ENCODE data around the gene VSTM1.
"Not testable (repeated sequence)": the region's sequence is repeated elsewhere in the genome, so short reads cannot be mapped to it uniquely, and the experiment has no call there.

VSTM1 gene

DNA sequence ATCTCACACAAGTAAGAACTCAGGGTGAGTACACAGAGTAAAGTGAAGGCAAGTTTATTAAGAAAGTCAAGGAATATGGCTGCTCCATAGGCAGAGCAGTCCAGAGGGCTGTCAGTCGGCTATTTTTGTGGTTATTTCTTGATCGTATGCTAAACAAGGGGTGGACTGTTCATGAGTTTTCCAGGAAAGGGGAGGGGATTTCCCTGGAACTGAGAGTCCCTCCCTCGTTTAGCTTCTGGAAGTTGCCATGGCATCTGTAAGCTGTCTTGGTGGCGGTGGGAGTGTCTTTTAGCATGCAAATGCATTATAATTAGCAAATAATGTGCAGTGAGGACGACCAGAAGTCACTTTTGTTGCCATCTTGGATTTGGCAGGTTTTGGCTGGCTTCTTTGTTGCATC lies 5.8 kb upstream of the VSTM1 start:
- no peak for DNase-seq

DNA sequence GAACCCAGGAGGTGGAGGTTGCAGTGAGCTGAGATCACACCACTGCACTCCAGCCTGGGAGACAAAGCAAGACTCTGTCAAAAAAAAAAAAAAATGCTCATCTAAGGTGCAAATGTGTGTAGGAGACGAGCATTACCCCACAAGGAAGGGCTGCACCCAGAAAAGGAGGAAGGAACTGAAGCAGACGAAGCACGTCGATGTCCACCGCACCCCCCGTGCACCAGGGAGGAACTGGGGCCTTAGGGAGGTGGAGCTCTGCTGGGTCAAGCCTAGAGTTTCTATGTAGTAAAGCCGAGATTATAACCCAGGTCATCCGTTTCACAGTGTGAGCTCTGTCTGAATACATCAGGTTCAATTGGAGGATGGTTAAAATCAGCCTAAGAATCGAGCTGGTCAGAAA lies 1.1 kb downstream of the VSTM1 start:
- DNase-seq: no peak

DNA sequence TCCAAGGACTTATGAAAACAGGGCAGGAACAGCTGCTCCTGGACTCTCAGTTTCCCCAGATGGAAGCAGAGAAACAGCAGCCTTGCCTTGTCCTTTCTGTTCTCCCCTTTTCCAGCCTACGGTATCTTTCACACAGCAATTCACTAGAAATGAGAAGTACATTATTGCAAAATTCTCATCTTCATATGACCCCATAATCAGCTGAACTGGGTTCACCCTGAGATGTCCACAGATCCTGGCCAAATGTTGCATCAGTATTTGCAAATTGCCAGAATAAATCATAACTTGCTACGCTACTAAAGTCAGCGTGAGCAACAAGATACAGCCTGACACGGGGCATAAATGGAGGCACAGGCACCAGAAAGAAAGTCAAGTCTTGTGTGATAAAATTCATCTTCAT lies 16.1 kb downstream of the VSTM1 start:
- no peak for DNase-seq

DNA sequence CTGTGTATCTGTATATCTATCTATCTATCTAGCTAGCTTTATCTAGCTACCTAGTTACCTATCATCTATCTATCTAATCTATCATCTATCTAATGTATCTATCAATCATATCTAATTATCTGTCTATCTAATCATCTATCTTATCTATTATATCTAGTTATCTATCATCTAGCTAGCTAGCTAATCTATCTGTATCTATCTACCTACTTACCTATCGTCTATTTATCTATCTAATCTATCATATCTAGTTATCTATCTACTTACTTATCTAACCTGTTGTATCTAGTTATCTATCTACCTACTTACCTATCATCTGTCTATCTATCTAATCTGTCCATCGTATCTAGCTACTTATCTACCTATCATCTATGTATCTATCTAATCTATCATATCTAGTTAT lies 17.9 kb downstream of the VSTM1 start:
- DNase-seq: no peak

DNA sequence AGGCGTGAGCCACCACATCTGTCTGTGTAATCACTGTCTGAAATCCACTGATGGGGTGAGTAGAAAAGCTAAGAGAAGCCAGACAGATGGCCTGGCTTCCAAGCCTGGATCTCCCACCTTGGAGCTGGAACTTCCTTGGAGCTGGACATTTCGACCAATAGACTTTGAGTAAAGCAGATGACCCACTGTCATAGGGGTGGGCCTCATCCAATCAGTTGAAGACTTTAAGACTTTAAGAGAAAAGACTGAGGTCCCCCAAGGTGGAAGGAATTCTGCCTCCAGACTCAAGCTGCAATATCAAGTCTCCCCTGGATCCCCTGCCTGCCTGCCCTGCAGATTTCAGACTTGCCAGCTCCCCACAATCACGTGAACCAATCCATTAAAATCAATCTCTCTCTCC lies 20.7 kb downstream of the VSTM1 start:
- DNase-seq: no peak

DNA sequence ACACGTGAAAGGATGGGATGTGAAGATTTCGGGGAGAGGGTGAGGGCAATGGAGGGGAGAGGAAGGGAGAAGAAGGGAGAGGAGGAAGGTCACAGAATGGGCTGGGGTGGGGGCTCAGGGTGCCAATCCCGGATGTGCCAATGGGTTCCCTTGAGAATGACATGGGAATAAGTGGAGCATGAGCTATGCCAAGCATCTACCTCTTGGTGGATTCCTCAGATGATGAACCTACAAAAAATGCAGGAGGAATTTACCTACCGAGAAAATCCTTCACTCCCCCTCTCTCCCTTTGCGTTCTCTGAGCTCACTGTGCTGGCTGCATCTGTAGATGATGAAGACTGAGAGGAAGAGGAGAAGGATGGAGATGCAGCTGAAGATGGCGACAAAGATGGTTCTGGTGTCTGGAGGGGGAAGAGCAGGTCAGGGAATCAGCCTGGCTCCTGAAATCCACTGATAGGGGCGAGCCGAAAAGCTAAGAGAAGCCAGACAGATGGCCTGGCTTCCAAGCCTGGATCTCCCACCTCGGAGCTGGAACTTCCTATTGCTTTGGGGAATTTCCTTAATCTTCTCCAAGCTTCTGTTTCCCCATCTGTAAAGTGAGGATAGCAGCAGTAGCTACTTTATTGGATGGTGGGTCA lies 21.6 kb downstream of the VSTM1 start:
- no peak for DNase-seq

DNA sequence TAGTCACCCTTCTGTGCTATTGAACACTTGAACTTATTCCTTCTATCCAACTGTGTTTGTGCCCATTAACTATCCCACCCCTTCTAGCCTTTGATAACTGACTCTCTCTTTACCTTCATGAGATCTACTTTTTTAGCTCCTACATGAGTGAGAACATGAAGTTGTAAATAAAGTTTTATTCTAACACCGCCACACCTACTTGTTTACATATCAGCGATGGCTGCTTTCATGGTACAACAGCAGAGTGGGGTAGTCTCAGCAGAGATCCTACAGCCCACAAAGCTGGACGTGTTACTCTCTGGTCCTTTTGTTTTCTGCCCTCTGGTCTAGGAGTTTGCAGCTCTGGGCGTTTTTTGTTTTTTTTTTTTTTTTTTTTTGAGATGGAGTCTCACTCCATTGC lies 23.7 kb downstream of the VSTM1 start:
- DNase-seq: no peak

DNA sequence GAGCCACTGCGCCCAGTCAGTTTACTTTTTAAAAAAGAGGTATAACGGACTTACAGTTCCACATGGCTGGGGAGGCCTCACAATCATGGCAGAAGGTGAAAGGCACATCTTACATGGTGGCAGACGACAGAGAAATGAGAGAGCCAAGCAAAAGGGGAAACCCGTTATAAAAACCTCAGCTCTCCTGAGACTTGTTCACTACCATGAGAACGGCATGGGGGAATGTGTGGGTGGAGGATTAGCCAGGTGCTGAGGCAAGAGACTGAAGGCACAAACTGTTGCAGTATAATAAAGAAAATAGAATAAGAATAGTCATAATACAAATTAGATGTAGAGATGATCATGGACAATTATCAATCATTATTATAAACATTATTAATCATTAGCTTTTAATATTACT lies 27.2 kb downstream of the VSTM1 start:
- DNase-seq: not testable (repeated sequence)

DNA sequence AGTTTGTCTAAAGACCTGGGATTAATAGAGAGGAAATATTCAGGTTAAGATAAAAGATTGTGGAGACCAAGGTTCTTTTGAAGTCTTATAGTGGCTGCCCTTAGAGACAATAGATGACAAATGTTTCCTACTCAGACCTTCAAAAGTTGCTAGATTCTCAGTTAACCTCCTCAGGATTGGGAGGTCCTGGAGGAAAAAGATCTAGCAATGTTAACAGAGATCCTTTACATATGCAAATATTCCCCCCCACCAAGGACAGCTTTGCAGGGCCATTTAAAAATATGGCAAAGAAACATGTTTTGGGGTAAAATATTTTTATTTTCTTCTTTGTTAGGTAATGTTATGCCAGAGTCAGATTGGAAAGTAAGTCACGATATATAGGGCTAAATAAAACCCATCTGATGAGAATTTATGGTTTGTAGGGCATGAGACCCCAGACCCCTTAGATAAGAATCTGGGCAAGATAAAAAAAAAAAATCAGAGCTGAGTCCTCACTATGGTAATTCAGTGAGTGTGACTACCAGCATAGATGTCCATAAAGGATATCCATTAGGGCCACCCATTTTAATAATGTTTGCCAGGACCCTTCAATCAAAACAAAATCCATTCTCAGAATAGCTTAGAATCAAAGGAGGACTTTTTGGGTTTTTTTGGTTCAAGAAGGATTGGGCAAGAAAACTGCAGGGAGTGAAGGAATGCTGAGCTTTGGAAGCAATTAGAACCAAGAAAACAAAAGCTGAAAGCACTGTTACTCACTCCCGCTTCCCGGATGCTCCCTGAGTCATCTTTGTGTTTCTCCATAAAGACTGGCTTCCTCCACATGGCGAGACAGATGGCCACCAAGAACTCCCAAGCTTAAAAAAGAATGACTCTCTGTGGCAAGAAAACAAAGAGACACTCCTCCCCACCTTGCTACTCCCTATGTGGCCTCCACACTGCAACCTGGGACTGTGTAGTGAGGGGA lies 28.2 kb downstream of the VSTM1 start:
- DNase-seq: no peak

DNA sequence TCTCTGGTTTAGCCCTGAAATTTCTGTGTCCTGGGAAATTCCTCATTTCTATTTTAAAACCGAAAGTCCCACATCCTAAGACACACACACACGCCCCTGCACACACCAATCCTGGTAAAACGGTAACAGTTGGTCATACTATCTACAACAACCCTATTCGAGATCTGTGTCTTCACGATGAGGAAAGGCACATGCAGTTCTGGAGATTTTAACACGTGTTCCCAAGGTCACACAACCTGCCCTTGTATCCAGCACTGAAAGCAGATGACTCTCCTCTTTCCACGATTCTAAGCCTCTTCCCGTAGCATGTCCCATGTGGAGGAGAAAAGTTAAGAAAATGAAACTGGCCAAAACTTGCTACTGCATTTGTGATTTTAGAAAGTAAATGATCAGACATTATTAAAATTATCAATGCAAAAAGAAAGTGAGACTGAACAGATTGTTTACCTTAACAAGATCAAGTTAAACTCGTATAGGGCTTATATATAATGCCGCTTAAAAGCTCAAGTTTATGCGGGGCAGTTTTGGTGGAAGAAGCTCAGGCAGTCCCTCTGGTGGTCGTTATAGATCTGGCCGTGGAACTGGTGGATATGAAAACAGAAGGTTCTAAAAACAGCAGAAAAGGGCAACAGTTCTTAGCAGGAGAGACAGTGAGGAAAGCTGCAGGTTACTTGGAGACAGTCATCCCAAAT lies 32.7 kb downstream of the VSTM1 start:
- DNase-seq: no peak

DNA sequence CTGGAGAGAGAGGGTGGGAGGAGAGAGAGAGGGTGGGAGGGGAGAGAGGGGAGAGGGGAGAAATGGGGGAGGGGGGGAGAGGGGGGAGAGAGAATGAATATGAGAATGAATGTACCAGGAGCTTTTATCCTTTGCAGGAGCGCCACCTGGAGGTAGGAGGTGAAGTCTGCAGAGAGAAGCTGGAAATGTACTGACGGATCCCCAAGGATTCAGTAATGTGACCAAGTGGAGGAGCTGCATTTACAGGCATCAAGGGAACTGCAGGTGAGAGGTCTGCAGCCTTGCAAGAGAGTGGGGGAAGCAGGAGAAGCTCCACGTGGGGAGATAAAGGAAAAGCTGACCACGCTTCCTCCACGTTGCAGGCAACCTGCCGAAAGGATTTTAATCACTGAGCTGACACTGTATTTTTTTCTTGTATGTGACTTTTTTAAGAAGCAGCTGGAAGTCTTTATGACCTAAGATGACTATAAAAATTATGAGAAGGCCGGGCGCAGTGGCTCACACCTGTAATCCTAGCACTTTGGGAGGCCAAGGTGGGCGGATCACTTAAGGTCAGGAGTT lies 33.7 kb downstream of the VSTM1 start:
- DNase-seq: peak; percentile 2

DNA sequence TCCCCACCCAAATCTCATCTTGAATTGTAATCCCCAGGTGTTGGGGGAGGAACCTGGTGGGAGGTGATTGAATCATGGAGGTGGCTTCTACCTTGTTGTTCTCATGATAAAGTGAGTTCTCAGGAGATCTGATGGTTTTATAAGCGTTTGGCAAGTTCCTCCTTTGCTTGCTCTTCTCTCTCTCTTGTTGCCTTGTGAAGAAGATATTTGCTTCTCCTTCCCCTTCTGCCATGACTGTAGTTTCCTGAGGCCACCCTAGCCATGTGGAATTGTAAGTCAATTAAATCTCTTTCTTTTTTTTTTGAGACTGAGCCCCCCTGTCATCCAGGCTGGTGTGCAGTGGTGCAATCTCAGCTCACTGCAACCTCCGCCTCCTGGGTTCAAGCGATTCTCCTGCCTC lies 34.4 kb downstream of the VSTM1 start:
- DNase-seq: no peak

DNA sequence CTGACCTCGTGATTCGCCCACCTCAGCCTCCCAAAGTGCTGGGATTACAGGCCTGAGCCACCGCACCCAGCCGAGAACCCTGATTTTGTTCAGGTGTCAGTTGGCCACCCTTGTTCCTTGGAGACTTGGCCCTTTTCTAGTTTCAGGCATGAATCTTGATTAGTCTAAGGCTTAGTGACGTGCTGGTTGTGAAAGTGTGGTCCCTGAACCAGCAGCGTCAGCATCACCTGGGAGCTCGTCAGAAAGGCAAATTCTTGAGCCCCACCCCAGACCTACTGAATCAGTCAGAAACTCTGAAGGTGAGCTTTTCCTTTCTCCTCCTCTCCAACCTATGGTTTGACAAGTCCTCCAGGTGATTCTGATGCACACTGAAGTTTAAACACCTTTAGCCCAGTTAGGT lies 37.0 kb downstream of the VSTM1 start:
- no peak for DNase-seq

DNA sequence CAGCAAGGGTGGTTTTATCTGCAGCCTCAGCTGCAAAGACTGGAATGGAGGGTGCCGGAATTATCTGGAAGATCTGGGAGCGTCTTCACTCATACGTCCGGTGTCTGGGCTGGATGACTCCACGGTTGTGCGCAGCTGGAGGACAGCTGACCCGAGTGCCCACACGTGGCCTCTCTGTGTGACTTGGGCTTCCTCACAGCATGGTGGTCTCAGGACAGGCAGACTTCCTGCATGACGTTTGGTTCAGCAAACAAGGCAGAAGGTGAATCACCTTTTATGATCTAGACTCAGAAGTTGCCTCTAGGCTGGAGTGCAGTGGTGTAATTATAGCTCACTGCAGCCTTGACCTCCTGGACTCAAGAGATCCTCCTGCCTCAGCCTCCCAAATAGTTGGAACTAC lies 39.0 kb downstream of the VSTM1 start:
- DNase-seq: no peak

DNA sequence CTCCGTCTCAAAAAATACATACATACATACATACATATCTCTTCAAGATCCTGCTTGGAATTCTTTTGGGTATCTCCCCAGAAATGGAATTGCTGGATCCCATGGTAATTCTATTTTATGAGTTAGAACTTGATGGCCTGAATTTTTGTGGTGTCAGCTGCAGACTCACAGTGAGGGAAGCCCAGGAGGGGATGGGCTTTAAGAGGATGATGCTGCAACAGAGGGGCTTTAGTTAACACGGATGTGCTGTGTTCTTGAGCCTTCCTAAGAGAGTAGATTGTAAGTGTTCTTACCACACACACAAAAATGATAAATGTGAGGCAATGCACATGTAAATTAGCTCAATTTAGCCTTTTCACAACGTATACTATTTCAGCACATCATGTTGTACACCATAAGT lies 40.5 kb downstream of the VSTM1 start:
- DNase-seq: no peak

DNA sequence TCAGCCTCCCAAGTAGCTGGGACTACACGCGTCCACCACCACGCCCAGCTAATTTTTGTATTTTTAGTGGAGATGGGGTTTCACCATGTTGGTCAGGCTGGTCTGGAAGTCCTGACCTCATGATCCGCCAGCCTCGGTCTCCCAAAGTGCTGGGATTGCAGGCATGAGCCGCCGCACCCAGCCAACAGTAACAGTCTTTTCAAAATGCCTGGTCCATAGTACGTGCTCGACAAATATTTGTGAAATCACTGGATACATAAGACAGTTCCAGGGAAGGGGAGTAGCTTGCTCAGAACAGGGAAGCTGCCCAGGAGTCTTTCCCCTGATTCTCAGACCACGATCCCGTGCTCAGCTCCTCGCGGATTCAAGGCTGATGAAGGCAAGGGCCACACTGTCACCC lies 41.8 kb downstream of the VSTM1 start:
- no peak for DNase-seq

DNA sequence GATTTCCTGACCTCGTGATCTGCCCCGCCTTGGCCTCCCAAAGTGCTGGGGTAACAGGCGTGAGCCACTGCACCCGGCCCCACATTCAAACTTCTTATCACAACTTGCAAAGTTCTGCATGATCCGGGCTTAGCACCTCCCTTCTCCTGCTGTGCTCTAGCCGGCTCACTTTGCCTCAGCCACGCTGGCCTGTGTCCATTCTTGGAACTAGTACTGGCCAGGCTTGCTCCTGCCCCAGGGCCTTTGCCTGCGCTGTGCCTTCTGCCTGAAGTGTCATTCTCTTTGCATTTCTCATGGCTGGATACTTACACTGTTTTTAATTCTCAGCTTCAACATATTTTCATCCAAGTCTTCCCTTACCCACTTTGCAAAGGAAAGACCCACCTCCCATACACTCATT lies 42.3 kb downstream of the VSTM1 start:
- DNase-seq: no peak

DNA sequence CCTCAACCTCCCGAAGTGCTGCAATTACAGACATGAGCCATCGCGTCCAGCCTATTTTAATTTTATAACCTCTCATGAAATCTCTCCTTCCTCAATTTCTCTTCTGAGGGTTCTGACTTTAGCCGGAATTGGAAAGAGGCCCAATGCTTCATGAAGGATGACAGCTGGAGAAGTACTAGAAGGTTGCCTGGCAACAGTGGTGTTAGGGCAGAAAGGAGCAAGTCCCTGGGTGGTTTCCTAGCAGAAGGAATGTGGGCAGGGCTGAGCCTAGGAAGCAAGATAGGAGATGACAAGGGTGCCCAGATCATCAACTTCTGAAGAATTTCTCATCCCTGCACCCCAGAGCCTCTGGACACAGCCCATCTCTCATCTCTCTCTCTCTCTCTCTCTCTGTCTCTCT lies 46.4 kb downstream of the VSTM1 start:
- DNase-seq: no peak

DNA sequence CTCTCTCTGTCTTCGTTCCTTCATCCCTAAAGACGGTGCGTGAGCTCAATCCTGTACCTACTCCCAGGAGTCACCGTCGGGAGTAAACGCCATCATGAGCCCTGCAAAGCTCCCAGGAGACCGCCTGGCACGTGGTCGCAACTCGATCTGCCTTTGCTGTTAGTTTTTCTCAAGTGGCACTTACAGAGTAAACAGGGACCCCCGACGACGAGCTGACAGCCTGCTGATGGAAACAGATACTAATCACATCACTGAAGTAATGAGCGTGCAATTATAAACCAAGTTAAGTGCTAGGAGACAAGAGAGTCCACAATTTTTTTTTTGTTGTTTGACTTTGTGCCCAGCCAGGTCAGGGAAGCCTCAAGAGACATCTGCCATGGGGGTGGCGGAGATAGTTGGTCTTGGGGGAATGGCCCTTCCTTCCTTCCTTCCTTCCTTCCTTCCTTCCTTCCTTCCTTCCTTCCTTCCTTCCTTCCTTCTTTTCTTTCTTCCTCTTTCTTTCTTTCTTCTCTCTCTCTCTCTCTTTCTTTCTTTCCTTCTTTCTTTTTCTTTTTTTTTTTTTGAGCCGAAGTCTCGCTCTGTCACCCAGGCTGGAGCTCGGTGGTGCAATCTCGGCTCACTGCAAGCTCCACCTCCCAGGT lies 48.7 kb downstream of the VSTM1 start:
- DNase-seq: no peak

DNA sequence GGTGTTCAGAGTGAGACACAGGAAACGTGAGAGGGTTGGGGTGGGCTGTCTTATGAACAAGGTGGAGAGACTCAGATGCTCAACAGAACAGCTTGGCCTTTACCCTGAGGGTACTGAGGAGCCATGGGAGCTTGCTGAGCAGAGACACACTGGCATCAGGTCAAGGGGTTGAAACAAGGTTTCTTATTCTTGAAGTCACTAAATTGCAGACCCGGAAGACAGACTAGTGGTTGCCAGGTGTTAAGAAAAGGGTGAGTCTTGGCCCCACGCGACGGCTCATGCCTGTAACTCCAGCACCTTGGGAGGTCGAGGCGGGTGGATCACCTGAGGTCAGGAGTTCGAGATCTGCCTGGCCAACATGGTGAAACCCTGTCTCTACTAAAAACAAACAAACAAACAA lies 49.8 kb downstream of the VSTM1 start:
- no peak for DNase-seq

DNA sequence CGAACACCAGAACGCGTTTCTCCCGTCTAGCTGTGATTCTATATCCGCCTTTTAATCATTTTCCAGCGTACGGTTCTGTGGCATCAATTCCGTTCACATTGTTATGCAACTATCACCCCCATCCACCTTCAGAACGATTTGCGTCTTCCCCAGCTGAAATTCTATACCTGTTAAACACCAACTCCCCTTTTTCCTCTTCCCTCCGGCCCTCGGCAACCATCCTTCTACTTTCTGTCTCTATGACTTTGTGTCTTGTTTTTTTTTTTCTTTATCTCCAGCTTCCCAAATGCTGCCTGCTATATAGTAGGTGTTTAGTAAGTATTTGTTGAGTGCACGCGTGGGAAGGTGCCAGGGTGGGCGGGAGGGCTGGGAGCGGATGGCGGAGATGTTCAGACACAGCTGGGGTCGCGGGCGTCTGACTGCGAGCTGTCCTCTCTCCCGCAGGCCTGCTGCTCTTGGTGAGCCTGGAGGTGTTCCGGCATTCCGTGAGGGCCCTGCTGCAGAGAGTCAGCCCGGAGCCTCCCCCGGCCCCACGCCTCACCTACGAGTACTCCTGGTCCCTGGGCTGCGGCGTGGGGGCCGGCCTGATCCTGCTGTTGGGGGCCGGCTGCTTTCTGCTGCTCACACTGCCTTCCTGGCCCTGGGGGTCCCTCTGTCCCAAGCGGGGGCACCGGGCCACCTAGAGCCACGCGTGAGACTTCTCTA lies 52.0 kb downstream of the VSTM1 start:
- DNase-seq: no peak

DNA sequence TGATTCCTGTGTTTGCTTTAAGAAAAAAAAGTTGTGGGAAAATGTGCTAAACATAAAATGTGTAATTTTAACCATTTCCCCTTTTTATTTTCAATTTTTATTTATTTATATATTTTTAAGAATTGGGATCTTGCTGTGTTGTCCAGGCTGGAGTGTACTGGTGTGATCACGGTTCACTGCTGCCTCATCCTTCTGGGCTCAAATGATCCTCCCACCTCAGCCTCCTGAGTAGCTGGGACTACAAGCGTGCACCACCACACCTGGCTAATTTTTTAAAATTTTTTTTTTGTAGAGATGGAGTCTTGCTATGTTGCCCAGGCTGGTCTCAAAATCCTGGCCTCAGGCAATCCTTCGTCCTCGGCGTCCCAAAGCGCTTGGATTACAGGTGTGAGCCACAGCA lies 53.2 kb downstream of the VSTM1 start:
- DNase-seq: no peak
